ENCODE data around the gene PCTP. TPM values are rescaled to one million over a fixed set of nuclear protein-coding genes. Genes with fewer than 3 reads are reported as not detected.

The PCTP gene
- polyA plus RNA-seq, 1 of the 3 experiments (the other 2 are of a cell fraction): 20.8 TPM

DNA sequence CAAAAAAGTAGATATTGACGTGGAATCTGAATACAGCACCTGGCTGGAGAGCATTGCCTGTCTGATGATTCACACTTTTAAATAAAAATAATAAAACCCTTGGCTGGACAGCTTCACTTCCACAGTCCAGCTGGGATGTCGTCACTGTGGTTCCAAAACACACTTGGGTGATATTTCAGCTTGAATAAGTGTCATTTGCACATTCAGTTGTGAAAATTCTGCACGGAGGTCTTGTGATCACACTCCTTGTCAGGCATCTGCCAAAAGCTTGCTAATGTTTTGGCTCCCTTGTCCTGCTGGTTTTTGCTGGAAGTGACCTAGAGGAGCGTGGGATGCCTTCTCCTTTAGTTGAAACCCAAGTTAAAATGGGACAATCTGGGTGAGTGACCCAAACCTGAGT is 60.7 kb downstream of the PCTP start:
- Histone ChIP-seq H3F3A (replicated peaks; ENCODE audit: insufficient read depth) (no peaks in the 10 kb centered on the region), H3K9me2 (no peaks in the 10 kb centered on the region), H3K4me1 (ENCODE audit: control insufficient read depth in 1 of 2, insufficient read depth in 2 of 2, low read depth in 1 of 2, low read length in 1 of 2) (no peaks in the 10 kb centered on the region; a peak in 1 of 4 replicates), H3K4me3 (ENCODE audit: low read depth in 2 of 2, low read length in 1 of 2) (no peak overlapping the region), H2AFZ (ENCODE audit: low read depth) (no peak overlapping the region), H3K27ac (ENCODE audit: low read depth in 2 of 2, low read length in 1 of 2) (no peak overlapping the region), H3K79me2 (ENCODE audit: insufficient read depth) (no peaks in the 10 kb centered on the region), H3K4me2 (no peak overlapping the region), H3K9me3 (no peaks in the 10 kb centered on the region), H3K9ac (no peak overlapping the region), H3K36me3 (replicated peaks in 1 of 2; ENCODE audit: control insufficient read depth in 1 of 2, insufficient read depth in 2 of 2, low read length in 1 of 2) (no peaks in the 10 kb centered on the region), H4K20me1 (ENCODE audit: insufficient read depth) (no peaks in the 10 kb centered on the region), H3K27me3 (ENCODE audit: insufficient read depth) (no peaks in the 10 kb centered on the region)
- ChIA-PET CTCF (no interaction called here), POLR2A (no interaction called here)
- DNase-seq: no peak
- TF ChIP-seq GATA2 (CRISPR knock-in tag; IDR thresholded peaks at IDR 0.05) (no peak), POLR2AphosphoS5 (IDR thresholded peaks at IDR 0.05; ENCODE audit: low read depth, low read length) (no peak), NFIC (IDR thresholded peaks at IDR 0.05; ENCODE audit: borderline replicate concordance) (no peak), SIN3A (IDR thresholded peaks at IDR 0.05; ENCODE audit: borderline replicate concordance, low read depth, low read length) (no peak), MEF2A (IDR thresholded peaks at IDR 0.05; ENCODE audit: borderline replicate concordance, low read depth) (no peak)
- 29% methylated on average over 4 of the region's 4 CpGs for WGBS (ENCODE audit: low lambda C conversion rate)

DNA sequence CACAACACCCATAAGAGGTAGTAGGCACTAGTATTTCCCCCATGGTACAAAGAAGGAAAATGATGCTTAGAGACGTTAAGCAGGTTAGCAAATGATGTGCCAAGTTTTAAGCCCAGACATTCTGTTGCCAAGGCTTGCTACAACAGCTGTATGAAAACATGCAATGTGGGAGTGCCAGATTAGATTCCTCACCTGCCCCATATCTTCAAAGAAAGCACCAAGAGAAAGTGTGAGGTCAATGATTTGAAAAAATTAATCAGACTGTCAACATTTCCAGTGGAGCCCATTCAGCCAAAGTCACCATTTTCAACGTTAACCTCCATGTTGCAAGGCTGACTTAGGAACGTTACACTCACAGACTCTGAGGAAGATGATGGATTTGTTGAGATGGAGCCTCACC is 61.5 kb downstream of the PCTP start:
- ChIA-PET POLR2A (no interaction called here), CTCF (interaction anchor here (1.3 kb wide), 1 partner anchor 11 kb away, joined by 4 read pairs; no protein-coding TSS in a partner anchor)
- Histone ChIP-seq H3K4me2 (no peak overlapping the region), H3F3A (replicated peaks; ENCODE audit: insufficient read depth) (no peaks in the 10 kb centered on the region), H3K27me3 (ENCODE audit: insufficient read depth) (no peaks in the 10 kb centered on the region), H3K27ac (ENCODE audit: low read depth in 2 of 2, low read length in 1 of 2) (no peak overlapping the region), H3K36me3 (replicated peaks in 1 of 2; ENCODE audit: control insufficient read depth in 1 of 2, insufficient read depth in 2 of 2, low read length in 1 of 2) (no peaks in the 10 kb centered on the region), H2AFZ (ENCODE audit: low read depth) (no peak overlapping the region), H3K9ac (no peak overlapping the region), H3K79me2 (ENCODE audit: insufficient read depth) (no peaks in the 10 kb centered on the region), H3K9me2 (no peaks in the 10 kb centered on the region), H4K20me1 (ENCODE audit: insufficient read depth) (no peaks in the 10 kb centered on the region), H3K4me3 (ENCODE audit: low read depth in 2 of 2, low read length in 1 of 2) (no peak overlapping the region), H3K4me1 (ENCODE audit: control insufficient read depth in 1 of 2, insufficient read depth in 2 of 2, low read depth in 1 of 2, low read length in 1 of 2) (no peaks in the 10 kb centered on the region; a peak in 1 of 4 replicates), H3K9me3 (no peaks in the 10 kb centered on the region)
- TF ChIP-seq, protein P1, sequence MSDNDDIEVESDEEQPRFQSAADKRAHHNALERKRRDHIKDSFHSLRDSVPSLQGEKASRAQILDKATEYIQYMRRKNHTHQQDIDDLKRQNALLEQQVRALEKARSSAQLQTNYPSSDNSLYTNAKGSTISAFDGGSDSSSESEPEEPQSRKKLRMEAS (IDR thresholded peaks at IDR 0.05; ENCODE audit: low read depth): no peak
- no peak for TF ChIP-seq GATA2 (CRISPR knock-in tag; IDR thresholded peaks at IDR 0.05)
- TF ChIP-seq FOXJ3 (CRISPR knock-in tag; IDR thresholded peaks at IDR 0.05): no peak
- TF ChIP-seq, protein P2, sequence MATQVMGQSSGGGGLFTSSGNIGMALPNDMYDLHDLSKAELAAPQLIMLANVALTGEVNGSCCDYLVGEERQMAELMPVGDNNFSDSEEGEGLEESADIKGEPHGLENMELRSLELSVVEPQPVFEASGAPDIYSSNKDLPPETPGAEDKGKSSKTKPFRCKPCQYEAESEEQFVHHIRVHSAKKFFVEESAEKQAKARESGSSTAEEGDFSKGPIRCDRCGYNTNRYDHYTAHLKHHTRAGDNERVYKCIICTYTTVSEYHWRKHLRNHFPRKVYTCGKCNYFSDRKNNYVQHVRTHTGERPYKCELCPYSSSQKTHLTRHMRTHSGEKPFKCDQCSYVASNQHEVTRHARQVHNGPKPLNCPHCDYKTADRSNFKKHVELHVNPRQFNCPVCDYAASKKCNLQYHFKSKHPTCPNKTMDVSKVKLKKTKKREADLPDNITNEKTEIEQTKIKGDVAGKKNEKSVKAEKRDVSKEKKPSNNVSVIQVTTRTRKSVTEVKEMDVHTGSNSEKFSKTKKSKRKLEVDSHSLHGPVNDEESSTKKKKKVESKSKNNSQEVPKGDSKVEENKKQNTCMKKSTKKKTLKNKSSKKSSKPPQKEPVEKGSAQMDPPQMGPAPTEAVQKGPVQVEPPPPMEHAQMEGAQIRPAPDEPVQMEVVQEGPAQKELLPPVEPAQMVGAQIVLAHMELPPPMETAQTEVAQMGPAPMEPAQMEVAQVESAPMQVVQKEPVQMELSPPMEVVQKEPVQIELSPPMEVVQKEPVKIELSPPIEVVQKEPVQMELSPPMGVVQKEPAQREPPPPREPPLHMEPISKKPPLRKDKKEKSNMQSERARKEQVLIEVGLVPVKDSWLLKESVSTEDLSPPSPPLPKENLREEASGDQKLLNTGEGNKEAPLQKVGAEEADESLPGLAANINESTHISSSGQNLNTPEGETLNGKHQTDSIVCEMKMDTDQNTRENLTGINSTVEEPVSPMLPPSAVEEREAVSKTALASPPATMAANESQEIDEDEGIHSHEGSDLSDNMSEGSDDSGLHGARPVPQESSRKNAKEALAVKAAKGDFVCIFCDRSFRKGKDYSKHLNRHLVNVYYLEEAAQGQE (IDR thresholded peaks at IDR 0.05; ENCODE audit: low read depth, low read length): no peak
- TF ChIP-seq, protein P3, sequence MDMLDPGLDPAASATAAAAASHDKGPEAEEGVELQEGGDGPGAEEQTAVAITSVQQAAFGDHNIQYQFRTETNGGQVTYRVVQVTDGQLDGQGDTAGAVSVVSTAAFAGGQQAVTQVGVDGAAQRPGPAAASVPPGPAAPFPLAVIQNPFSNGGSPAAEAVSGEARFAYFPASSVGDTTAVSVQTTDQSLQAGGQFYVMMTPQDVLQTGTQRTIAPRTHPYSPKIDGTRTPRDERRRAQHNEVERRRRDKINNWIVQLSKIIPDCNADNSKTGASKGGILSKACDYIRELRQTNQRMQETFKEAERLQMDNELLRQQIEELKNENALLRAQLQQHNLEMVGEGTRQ (IDR thresholded peaks at IDR 0.05; ENCODE audit: borderline replicate concordance, low read depth, low read length): no peak
- TF ChIP-seq, protein P4, sequence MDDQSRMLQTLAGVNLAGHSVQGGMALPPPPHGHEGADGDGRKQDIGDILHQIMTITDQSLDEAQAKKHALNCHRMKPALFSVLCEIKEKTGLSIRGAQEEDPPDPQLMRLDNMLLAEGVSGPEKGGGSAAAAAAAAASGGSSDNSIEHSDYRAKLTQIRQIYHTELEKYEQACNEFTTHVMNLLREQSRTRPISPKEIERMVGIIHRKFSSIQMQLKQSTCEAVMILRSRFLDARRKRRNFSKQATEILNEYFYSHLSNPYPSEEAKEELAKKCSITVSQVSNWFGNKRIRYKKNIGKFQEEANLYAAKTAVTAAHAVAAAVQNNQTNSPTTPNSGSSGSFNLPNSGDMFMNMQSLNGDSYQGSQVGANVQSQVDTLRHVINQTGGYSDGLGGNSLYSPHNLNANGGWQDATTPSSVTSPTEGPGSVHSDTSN (IDR thresholded peaks at IDR 0.05): no peak
- no peak for TF ChIP-seq FOXM1 (IDR thresholded peaks at IDR 0.05; ENCODE audit: low read depth)
- DNase-seq: no peak
- WGBS (ENCODE audit: low lambda C conversion rate): 13% methylated on average over 3 of the region's 3 CpGs
